K562 (cell line): ENCODE measurements around the gene MPZL3. TPM values are rescaled to one million over a fixed set of nuclear protein-coding genes. Genes with fewer than 3 reads are reported as not detected.
A peak's percentile ranks its signal among the peaks of the same experiment; 100 is the strongest.

Experiments used
- ATAC-seq: fragments of 200-7000 bp; cut with Tn5 transposase; 3 replicates; pipeline ENCODE4 v1.9.1; 2020; ENCODE audit warnings: moderate library complexity
- BruUV-seq: library from RNA; stranded (reverse); fragments of 400-500 nt; replicated peaks from 2 replicates; lab custom pipeline; 2021; lab: Mats Ljungman, UMichigan
- CTCF ChIA-PET: fragments of 300-600 bp; formaldehyde crosslinking; extraction: SDS; loops from one replicate; lab custom pipeline; 2021; ENCODE audit warnings: low intra/inter-chr PET ratio; lab: Yijun Ruan, JAX
- POLR2A ChIA-PET: fragments of 300-600, 350-650 bp; sonication (Branson Sonifier 250); formaldehyde crosslinking; extraction: SDS; loops from one replicate; lab custom pipeline; 2021; ENCODE audit warnings: antibody characterized with exemption, inconsistent platforms; lab: Yijun Ruan, JAX
- DNase-seq, 4 experiments: peaks; one replicate each; pipeline versions ENCODE4 v3.0.0 to v3.0.0-alpha.2; 2011 to 2018; ENCODE audit warnings: low spot score in 3 of 4, mixed read lengths in 3 of 4; ENCODE audit errors: extremely low read depth in 1 of 4
- FAIRE-seq: peaks from 2 replicates; lab custom pipeline; 2011; peaks lifted over from hg19 to GRCh38; lab: Jason Lieb, UNC
- H2AFZ ChIP-seq: 2 replicates; pipeline ENCODE4 v1.6.0; 2011; ENCODE audit warnings: low read depth, low read length, control low read depth, inconsistent platforms
- H3K27ac ChIP-seq: fragments of 200-600 bp; 3 replicates; pipeline ENCODE4 v1.8.0; 2011; ENCODE audit warnings: low read depth, mild to moderate bottlenecking, control low read depth, inconsistent platforms, low read length, moderate library complexity, mixed read lengths; ENCODE audit errors: extremely low read depth
- H3K27me3 ChIP-seq, 2 experiments: fragments of 300-600 bp in 1 of 2; 2 replicates in 1 of 2; 3 replicates in 1 of 2; pipeline versions ENCODE4 v1.6.0 to v1.8.0; 2011; ENCODE audit warnings: inconsistent platforms in 2 of 2, low read length in 2 of 2, mild to moderate bottlenecking in 1 of 2, mixed read lengths in 1 of 2, moderate library complexity in 1 of 2; ENCODE audit not compliant: control insufficient read depth in 2 of 2, insufficient read depth in 2 of 2
- H3K36me3 ChIP-seq: fragments of 300-600 bp; 3 replicates; pipeline ENCODE4 v1.8.0; 2011; ENCODE audit warnings: mild to moderate bottlenecking, low read length, inconsistent platforms; ENCODE audit not compliant: control insufficient read depth, insufficient read depth
- H3K4me1 ChIP-seq, 2 experiments: fragments of 200-600 bp in 1 of 2; replicated peaks in 1 of 2; 2 replicates in 1 of 2; 3 replicates in 1 of 2; pipeline versions ENCODE4 v1.5.1 to v1.8.0; 2011; ENCODE audit warnings: inconsistent platforms in 2 of 2, low read length in 2 of 2, mild to moderate bottlenecking in 1 of 2, mixed read lengths in 1 of 2, moderate library complexity in 1 of 2; ENCODE audit not compliant: control insufficient read depth in 2 of 2, insufficient read depth in 2 of 2
- H3K4me2 ChIP-seq: 2 replicates; pipeline ENCODE4 v1.6.1; 2011; ENCODE audit warnings: low read length, control low read depth, inconsistent platforms, mixed read lengths; ENCODE audit not compliant: insufficient read depth
- H3K4me3 ChIP-seq: fragments of 200-600 bp; sonication (generic), shearing (Covaris generic); 2 replicates; pipeline ENCODE4 v1.5.1; 2016; ENCODE audit warnings: control low read depth, inconsistent platforms
- H3K79me2 ChIP-seq: fragments of 200-600 bp; 3 replicates; pipeline ENCODE4 v1.8.0; 2011; ENCODE audit warnings: low read length, inconsistent platforms; ENCODE audit not compliant: control insufficient read depth, insufficient read depth
- H3K9ac ChIP-seq, 2 experiments: 2 replicates each; pipeline versions ENCODE4 v1.6.0 to v1.6.1; 2011; ENCODE audit warnings: low read depth in 2 of 2, low read length in 2 of 2, control low read depth in 1 of 2, inconsistent platforms in 1 of 2, mild to moderate bottlenecking in 1 of 2, mixed read lengths in 1 of 2; ENCODE audit not compliant: insufficient read depth in 1 of 2
- H3K9me1 ChIP-seq: one replicate; pipeline ENCODE4 v1.6.0; 2011; ENCODE audit warnings: inconsistent platforms, mild to moderate bottlenecking, low read length, moderate library complexity; ENCODE audit not compliant: control insufficient read depth, insufficient read depth
- H3K9me3 ChIP-seq: replicated peaks from 2 replicates; pipeline ENCODE4 v1.5.1; 2011; ENCODE audit warnings: low read depth, low read length, inconsistent platforms; ENCODE audit not compliant: control insufficient read depth, insufficient read depth
- H4K20me1 ChIP-seq: replicated peaks from 2 replicates; pipeline ENCODE4 v1.6.1; 2011; ENCODE audit warnings: low read length, inconsistent platforms, mixed read lengths; ENCODE audit not compliant: control insufficient read depth, insufficient read depth
- HDAC6 ChIP-seq: IDR thresholded peaks from 2 replicates; pipeline ENCODE4 v1.6.1; 2012; ENCODE audit warnings: low read depth, mild to moderate bottlenecking, control low read depth, inconsistent platforms, low read length, moderate library complexity
- MEF2D ChIP-seq: conservative IDR thresholded peaks from 2 replicates; pipeline ENCODE4 v1.6.1; 2016; ENCODE audit warnings: low read depth, missing genetic modification characterization, missing compliant biosample characterization
- PCBP1 ChIP-seq: fragments of 200-400 bp; formaldehyde crosslinking; IDR thresholded peaks from 2 replicates; pipeline ENCODE4 v1.6.1; 2018; ENCODE audit warnings: mild to moderate bottlenecking, low read depth, low read length; ENCODE audit not compliant: poor library complexity, severe bottlenecking
- RBFOX2 ChIP-seq: fragments of 200-400 bp; formaldehyde crosslinking; IDR thresholded peaks from 2 replicates; pipeline ENCODE4 v1.6.1; 2017; ENCODE audit warnings: low read depth, mild to moderate bottlenecking, low read length, moderate library complexity
- REST ChIP-seq, 2 experiments: fragments of 450-650 bp; formaldehyde crosslinking in 1 of 2; IDR thresholded peaks; 2 replicates each; pipeline versions ENCODE4 v1.4.0 to v1.6.1; 2014 to 2020; ENCODE audit warnings: mild to moderate bottlenecking in 2 of 2, borderline replicate concordance in 1 of 2, low read depth in 1 of 2
- SMC3 ChIP-seq: conservative IDR thresholded peaks from 2 replicates; pipeline ENCODE4 v1.6.1; 2011; ENCODE audit warnings: low read depth, low read length, improper control_type of control experiment; ENCODE audit not compliant: insufficient read depth
- SNIP1 ChIP-seq: fragments of 450-650 bp; IDR thresholded peaks from 2 replicates; pipeline ENCODE4 v1.7.1; 2017; ENCODE audit warnings: low read depth, mild to moderate bottlenecking
- THAP12 ChIP-seq: fragments of 250-450 bp; sonication (Bioruptor Pico); IDR thresholded peaks from 2 replicates; pipeline ENCODE4 v1.9.0; 2021; ENCODE audit warnings: mild to moderate bottlenecking, inconsistent platforms
- whole genome bisulfite sequencing: fragments of 100-300 bp; shearing (Covaris generic); methylation state at CpG from one replicate; pipeline ENCODE4 v1.1.6; 2016; ENCODE audit warnings: low coverage, mixed read lengths; ENCODE audit not compliant: insufficient coverage; ENCODE audit errors: missing lambda C conversion rate; 5-methylcytosine and 5-hydroxymethylcytosine counted together
- in situ Hi-C: fragments of 300-500 bp; cut with MboI; formaldehyde crosslinking; loops from 4 replicates; pipeline ENCODE4 v1.15.0; 2018; ENCODE audit warnings: inconsistent platforms, mixed read lengths
- intact Hi-C: fragments of 100-400 bp; cut with micrococcal nuclease; formaldehyde crosslinking; loops from 2 replicates; pipeline ENCODE4 v1.14.2; 2022
- polyA plus RNA-seq, 8 experiments: library from polyadenylated mRNA; depleted of rRNA in 4 of 8; stranded (reverse) in 5 of 8; unstranded in 3 of 8; fragments of >200 nt; fragmentation: Nextera tagmentation in 2 of 8; fragmentation: Illumina TruSeq in 1 of 8; extraction: Ambion mirVana in 2 of 8; extraction: Trizol in 1 of 8; gene quantifications; 2 replicates each; pipeline versions ENCODE4 v1.2.1 to v1.2.3, GENCODE V29; 2011 to 2014; ENCODE audit warnings: inconsistent platforms in 1 of 8, missing spikeins in 1 of 8
- total RNA-seq, 7 experiments: library from RNA; depleted of rRNA in 6 of 7; stranded (reverse); fragments of >200 nt in 6 of 7; fragmentation: Illumina TruSeq in 2 of 7; extraction: Trizol in 2 of 7; gene quantifications; 2 replicates each; pipeline versions ENCODE4 v1.2.1 to v1.2.3, GENCODE V29; 2011 to 2021; ENCODE audit warnings: low replicate concordance in 1 of 7
- TF ChIP-seq, protein P1 (sequence below), 3 experiments: IDR thresholded peaks in 2 of 3; conservative IDR thresholded peaks in 1 of 3; 2 replicates each; pipeline ENCODE4 v1.5.1; 2011 to 2012; ENCODE audit warnings: low read length in 3 of 3, mild to moderate bottlenecking in 3 of 3, control low read depth in 2 of 3, improper control_type of control experiment in 1 of 3, inconsistent platforms in 1 of 3, low read depth in 1 of 3, mixed read lengths in 1 of 3, moderate library complexity in 1 of 3; ENCODE audit not compliant: insufficient read depth in 2 of 3

The MPZL3 gene
- total and polyA plus RNA-seq, 9 of the 15 experiments (the other 6 are each of a cell fraction or from before 2014, with no cell fraction given): 0.97 to 2.9 (median 1.6) TPM

- Histone ChIP-seq H3K36me3 (no peaks in the 10 kb centered on the region), H3K9me3 (no peaks in the 10 kb centered on the region), H3K4me2 (no peak overlapping the region), H3K27ac (no peak overlapping the region), H2AFZ (no peak overlapping the region), H4K20me1 (no peaks in the 10 kb centered on the region), H3K4me3 (no peak overlapping the region), H3K4me1 (no peaks in the 10 kb centered on the region; a peak in 1 of 5 replicates), H3K79me2 (no peaks in the 10 kb centered on the region), H3K9ac (no peak overlapping the region), H3K27me3 (peaks cover 0 to 8% of the 10 kb centered on the region in 2 experiments; a peak in 2 of 5 replicates), H3K9me1 (no peaks in the 10 kb centered on the region)
- WGBS: under 1% methylated on average over 8 of the region's 9 CpGs
- DNase-seq (peak in 1 of 4 experiments; percentile 30), FAIRE-seq (peak; percentile 79), ATAC-seq (peak; percentile 68)
- POLR2A ChIA-PET: no interaction called here
- in situ Hi-C loops: no loop called here
- intact Hi-C loops: loop anchor here (1.0 to 2.0 kb wide), 3 partner anchors 65 to 146 kb away; no protein-coding TSS in a partner anchor
- BruUV-seq: no TSS peak
- CTCF ChIA-PET: interaction anchor here (0.6 to 2.9 kb wide), 6 partner anchors 33 to 447 kb away, joined by 3 to 39 read pairs (median 3); no protein-coding TSS in a partner anchor
- no peak for TF ChIP-seq RBFOX2
- no peak for TF ChIP-seq SNIP1
- TF ChIP-seq HDAC6: no peak
- TF ChIP-seq SMC3: peak; percentile 36; the same call in 1 of the 2 replicates
- TF ChIP-seq MEF2D (tag): no peak
- TF ChIP-seq PCBP1: no peak
- TF ChIP-seq, protein P1, sequence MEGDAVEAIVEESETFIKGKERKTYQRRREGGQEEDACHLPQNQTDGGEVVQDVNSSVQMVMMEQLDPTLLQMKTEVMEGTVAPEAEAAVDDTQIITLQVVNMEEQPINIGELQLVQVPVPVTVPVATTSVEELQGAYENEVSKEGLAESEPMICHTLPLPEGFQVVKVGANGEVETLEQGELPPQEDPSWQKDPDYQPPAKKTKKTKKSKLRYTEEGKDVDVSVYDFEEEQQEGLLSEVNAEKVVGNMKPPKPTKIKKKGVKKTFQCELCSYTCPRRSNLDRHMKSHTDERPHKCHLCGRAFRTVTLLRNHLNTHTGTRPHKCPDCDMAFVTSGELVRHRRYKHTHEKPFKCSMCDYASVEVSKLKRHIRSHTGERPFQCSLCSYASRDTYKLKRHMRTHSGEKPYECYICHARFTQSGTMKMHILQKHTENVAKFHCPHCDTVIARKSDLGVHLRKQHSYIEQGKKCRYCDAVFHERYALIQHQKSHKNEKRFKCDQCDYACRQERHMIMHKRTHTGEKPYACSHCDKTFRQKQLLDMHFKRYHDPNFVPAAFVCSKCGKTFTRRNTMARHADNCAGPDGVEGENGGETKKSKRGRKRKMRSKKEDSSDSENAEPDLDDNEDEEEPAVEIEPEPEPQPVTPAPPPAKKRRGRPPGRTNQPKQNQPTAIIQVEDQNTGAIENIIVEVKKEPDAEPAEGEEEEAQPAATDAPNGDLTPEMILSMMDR (IDR thresholded peaks at IDR 0.05 in 2 of 3, conservative IDR thresholded peaks at IDR 0.05 in 1 of 3; ENCODE audit: insufficient read depth in 2 of 3, low read depth in 1 of 3, low read length in 3 of 3): peak; percentile 41 to 65 (median 46); a peak in 4 of 6 replicates
- no peak for TF ChIP-seq THAP12 (CRISPR knock-in tag)
- TF ChIP-seq REST (IDR thresholded peaks at IDR 0.05; ENCODE audit: borderline replicate concordance): peak; percentile 90
- TF ChIP-seq REST (CRISPR knock-in tag; IDR thresholded peaks at IDR 0.05; ENCODE audit: low read depth): no peak
Observed at GRCh38 chr11:118290923-118291322, 38.8 kb upstream of the MPZL3 start.
